ENCODE measurements around the gene GSG1L2.

Gene GSG1L2

GRCh38 chr17:9817086-9817485 is 4.8 kb downstream of the GSG1L2 start:
- H3K4me3 ChIP-seq (replicated peaks in 1 of 2; ENCODE audit: low read depth in 2 of 2, low read length in 2 of 2) = no peak overlapping the region
- peak in 1 of 2 donors; percentile 62 for DNase-seq (ENCODE audit: low read depth in 2 of 2)
- TF ChIP-seq, protein P1, sequence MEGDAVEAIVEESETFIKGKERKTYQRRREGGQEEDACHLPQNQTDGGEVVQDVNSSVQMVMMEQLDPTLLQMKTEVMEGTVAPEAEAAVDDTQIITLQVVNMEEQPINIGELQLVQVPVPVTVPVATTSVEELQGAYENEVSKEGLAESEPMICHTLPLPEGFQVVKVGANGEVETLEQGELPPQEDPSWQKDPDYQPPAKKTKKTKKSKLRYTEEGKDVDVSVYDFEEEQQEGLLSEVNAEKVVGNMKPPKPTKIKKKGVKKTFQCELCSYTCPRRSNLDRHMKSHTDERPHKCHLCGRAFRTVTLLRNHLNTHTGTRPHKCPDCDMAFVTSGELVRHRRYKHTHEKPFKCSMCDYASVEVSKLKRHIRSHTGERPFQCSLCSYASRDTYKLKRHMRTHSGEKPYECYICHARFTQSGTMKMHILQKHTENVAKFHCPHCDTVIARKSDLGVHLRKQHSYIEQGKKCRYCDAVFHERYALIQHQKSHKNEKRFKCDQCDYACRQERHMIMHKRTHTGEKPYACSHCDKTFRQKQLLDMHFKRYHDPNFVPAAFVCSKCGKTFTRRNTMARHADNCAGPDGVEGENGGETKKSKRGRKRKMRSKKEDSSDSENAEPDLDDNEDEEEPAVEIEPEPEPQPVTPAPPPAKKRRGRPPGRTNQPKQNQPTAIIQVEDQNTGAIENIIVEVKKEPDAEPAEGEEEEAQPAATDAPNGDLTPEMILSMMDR (IDR thresholded peaks at IDR 0.05; ENCODE audit: low read depth, low read length) = no peak

- TF ChIP-seq, protein P1 (IDR thresholded peaks at IDR 0.05; ENCODE audit: low read depth, low read length) = no peak
- DNase-seq (ENCODE audit: low read depth in 2 of 2) = no peak
- no peak overlapping the region for H3K4me3 ChIP-seq (replicated peaks in 1 of 2; ENCODE audit: low read depth in 2 of 2, low read length in 2 of 2)
Measured at GRCh38 chr17:9816472-9816871, 5.4 kb downstream of the GSG1L2 start.

- no peak overlapping the region for H3K4me3 ChIP-seq (replicated peaks in 1 of 2; ENCODE audit: low read depth in 2 of 2, low read length in 2 of 2)
Measured at GRCh38 chr17:9814337-9814945, 7.4 kb downstream of the GSG1L2 start.

DNA sequence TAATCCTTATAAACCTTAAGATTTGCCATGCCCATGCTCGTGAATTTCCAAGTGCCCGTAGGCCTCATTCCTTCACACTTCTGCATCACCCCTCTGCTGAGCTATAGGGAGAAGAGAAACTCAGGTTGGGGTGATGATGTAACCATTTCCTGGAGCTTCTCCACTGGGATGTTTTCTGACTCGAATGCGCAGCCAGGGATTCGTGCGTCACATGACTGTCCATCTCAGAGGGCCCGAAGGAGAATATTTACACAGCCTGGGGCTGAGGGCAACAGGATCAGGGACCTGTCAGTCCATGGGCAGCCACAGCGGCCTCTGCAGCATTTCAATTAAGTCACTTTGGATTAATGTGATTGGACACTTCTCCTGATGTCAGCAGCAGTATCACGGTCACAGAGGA is 8.7 kb downstream of the GSG1L2 start:
- TF ChIP-seq, protein P1 (IDR thresholded peaks at IDR 0.05; ENCODE audit: low read depth, low read length) = no peak
- H3K4me3 ChIP-seq (replicated peaks in 1 of 2; ENCODE audit: low read depth in 2 of 2, low read length in 2 of 2) = no peak overlapping the region
- DNase-seq (ENCODE audit: low read depth in 2 of 2) = no peak

More at GRCh38 chr17:9814337-9814945, 7.4 kb downstream of the GSG1L2 start:
- no peak for DNase-seq (ENCODE audit: low read depth in 2 of 2)
- TF ChIP-seq, protein P1 (IDR thresholded peaks at IDR 0.05; ENCODE audit: low read depth, low read length) = no peak

DNA sequence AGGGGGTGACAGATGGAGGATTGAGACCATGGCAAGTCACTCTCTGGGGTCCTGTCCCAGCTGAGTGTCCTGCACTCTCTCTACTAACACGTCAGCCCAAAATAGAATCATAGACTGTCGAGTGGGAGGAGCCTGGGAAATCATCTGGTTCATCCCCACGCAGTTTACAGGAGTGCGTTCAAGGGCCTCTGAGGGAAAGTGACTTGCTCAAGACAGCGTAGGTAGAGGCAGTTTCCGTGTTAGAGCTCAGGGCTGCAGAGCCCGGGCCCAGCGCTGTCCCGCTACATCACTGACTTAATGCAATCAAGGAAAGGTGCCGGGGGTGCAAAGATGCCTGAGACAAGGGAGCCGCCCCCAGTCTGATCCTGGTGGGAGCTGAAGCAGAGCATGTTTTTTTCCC is 10.3 kb downstream of the GSG1L2 start:
- DNase-seq (ENCODE audit: low read depth in 2 of 2) = no peak
- TF ChIP-seq, protein P1 (IDR thresholded peaks at IDR 0.05; ENCODE audit: low read depth, low read length) = no peak
- H3K4me3 ChIP-seq (replicated peaks in 1 of 2; ENCODE audit: low read depth in 2 of 2, low read length in 2 of 2) = no peak overlapping the region

DNA sequence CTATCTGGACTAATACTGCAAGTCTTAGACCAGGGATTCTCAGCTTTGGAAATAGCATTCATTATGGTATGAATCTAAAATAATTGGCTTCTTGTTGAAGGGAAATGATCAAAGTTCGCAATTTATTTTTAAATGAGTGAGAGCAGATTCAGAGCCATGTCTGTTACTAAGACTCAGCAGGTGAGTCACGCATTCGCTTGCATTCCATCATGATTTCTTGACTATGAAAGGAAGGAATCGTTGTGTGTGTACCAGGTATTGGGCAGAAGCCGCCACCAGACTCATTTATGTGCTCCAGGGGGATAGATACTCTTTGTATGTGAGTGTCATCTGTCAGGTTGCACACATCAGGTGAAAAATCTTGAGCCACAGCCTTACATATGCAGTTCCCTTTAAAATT is 10.8 kb downstream of the GSG1L2 start:
- H3K4me3 ChIP-seq (replicated peaks in 1 of 2; ENCODE audit: low read depth in 2 of 2, low read length in 2 of 2) = no peak overlapping the region
- DNase-seq (ENCODE audit: low read depth in 2 of 2) = no peak
- TF ChIP-seq, protein P1 (IDR thresholded peaks at IDR 0.05; ENCODE audit: low read depth, low read length) = no peak
